Anterior cingulate cortex (tissue), 58 donors: ENCODE measurements around the gene RPN2.
A peak's percentile ranks its signal among the peaks of the same experiment; 100 is the strongest.
"Not testable (repeated sequence)": the region's sequence is repeated elsewhere in the genome, so short reads cannot be mapped to it uniquely, and the experiment has no call there.

Experiments
- DNase-seq, 58 donors: peaks; one replicate each; lab custom pipeline; 2025; lab: John Stamatoyannopoulos, UW

RPN2 gene

DNA sequence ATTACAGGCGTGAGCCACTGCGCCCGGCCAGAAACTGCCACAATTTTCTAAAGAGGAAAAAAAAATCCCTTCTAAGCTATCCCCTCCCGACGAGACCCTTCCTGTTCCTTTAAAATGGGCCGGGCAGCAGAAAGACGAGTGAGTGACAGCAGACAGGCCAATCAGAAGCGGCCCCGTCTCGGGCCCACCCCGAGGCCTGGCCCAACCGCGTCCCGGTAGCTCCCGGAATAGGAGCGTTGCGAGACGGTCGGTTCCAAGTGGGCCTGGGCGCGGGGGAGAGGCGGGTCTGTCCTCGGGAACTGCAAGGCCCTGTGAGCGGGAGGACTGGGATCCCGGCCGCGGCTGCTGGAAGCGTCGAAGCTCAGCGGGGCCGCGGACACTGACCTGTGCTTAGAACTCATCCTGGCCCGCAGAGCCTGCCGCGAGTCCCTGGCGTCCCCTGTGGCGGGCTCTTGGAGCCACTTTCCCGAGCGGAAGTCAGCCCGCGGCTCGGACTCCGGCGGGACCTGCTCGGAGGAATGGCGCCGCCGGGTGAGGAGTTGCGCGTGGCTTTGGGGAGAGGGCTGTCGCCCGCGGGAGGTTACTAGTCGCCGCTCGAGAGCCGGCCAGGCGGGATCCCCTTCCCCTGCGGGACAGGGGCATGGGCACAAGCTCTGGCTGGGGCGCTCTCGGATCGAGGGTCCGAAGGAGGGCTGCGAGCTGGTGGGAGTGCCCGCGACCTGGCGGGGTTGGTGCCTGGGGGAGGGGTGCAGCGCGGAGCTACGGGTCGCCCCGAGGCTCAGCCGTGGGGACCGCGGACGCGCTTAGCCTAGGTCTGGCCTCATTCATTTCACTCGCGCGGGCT lies at the start of gene RPN2, which contains the start of gene MROH8:
TSS of gene RPN2 (plus strand) at position 492 of the 844 bp plus-strand sequence. CDS start at position 519, 27 bp downstream.
TSS of gene MROH8 (minus strand) at position 710 of the 844 bp plus-strand sequence.
- peak; percentile 74 to 98 (median 96) for DNase-seq

DNA sequence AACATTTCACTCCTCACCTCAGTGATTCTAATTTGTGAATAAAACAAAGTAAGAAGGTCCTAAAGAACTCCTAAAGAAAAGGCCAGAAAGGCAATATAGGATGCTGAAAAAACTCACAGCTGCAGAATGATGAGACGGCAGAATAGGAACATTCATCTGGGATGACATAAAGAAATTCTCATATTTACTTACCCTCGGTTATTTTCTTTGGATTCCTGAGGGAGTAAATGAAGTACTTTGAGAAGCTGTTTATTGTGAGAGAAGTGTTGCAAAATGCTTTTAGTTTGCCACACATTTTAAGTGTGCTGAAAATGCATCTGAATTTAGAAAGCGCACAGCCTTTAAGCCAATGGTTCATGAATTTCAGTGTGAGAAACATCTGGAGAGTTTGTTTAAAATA lies 47.6 kb upstream of the RPN2 start:
- no peak for DNase-seq

DNA sequence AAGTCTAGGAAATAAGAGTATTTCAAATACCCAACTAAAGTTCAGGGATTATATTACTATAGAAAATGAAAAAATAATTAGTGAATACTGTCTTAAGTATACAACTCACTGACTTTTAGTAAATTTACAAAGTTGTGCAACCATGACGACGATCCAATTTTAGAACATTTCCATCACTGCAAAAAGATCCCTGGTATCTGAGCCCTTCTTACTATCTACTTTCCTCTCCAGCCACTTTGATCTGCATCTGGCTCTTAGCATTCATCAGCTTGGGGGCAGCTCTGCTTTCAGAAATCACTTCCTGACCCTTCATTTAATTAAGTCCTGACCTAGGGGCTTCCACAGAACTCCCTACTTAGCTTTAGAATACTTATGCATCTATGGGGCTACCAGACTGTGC lies 45.2 kb upstream of the RPN2 start:
- no peak for DNase-seq

DNA sequence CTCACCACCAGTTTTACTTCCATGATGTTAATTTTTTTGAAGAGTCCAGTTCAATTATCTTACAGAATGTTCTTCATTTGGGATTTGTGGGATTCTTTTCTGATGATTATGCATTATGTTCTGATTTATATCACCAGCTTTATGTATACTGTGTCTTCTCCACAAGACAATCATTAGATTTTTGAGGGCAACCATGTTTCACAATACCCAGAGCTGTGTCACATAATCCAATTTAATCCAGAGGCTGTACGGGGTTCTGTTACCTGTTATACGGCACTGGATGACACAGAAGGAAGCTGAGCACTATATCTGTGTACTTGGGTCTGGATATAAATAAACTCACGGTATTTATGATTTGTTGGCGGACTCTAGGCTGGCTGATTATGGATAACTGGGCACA lies 41.6 kb upstream of the RPN2 start:
- no peak for DNase-seq

DNA sequence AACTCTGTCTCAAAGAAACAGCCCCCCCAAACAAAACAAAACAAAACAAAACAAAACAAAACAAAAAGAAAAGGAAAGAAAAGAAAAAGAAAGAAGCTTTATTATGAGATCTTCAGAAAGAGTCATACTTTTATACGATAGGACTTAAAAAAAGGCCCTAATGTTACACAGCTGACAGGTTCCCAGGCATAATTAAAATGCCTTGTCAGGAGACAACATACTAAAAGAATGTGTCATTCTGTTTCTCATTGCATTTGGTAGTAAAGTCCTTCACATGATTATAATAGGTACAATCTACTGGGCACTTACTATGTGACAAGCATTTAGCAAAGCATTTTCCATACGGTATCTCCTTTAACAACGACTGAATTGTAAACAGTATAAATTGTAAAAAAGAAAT lies 36.4 kb upstream of the RPN2 start:
- DNase-seq = no peak

DNA sequence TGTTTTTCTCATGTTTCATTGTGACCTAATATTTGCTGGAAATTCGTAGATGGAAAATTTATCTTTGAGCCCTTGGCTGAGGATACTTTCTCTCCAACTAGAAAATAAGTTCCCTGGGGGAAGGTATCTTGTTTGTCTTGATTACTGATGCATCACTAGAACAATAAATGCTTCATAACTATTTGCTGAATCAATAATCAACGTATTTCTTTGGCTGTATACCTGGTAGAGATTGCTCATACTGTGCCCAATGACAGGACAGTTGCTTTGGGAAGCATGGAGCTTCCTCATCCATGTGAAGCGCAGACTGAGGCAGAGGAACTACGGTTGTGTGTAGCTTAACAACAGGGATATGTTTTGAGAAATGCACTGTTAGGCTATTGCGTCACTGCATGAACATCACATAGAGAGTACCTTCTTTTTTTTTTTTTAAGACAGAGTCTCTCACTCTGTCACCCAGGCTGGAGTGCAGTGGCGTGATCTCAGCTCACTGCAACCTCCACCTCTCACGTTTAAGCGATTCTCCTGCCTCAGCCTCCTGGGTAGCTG lies 34.2 kb upstream of the RPN2 start:
- DNase-seq = no peak

DNA sequence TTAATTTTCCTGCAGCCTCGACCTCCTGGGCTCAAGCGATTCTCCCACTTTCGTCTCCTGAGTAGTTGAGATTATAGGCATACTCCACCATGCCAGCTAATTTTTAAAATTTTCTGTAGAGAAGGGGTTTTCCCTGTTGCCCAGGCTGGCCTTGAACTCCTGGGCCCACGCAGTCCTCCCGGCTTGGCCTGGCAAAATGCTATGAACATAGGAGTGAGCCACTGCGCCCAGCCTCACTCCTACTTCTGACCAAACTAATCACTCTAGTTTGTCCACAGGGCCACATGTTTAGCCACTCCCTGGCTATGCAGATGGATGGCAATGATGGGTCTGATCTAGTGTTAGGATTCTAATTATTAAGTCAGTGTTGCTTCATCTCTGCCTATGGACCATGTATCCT lies 31.9 kb upstream of the RPN2 start:
- no peak for DNase-seq

DNA sequence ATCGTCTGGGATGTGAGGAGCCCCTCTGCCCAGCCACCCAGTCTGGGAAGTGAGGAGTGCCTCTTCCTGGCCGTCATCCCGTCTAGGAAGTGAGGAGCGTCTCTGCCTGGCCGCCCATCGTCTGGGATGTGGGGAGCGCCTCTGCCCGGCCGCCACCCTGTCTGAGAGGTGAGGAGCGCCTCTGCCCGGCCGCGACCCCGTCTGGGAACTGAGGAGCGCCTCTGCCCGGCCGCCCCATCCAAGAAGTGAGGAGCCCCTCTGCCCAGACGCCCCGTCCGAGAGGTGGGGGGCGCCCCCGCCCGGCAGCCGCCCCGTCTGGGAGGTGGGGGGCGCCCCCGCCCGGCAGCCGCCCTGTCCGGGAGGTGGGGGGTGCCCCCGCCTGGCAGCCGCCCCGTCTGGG lies 28.3 kb upstream of the RPN2 start:
- not testable (repeated sequence) for DNase-seq

DNA sequence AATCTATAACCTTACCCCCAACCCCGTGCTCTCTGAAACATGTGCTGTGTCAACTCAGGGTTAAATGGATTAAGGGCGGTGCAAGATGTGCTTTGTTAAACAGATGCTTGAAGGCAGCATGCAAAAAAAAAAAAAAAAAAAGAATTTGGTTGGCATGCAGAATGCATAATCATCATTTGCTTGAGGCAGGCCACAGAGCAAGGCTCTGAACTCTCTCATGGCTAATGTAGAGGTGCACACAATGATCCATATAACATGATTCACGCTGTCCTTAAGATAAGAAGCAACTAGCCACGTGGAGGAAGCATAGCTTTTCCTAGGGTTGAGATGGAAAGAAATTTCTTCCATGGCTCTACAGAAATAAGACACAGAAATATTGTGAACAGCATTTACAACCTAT lies 27.6 kb upstream of the RPN2 start:
- no peak for DNase-seq

DNA sequence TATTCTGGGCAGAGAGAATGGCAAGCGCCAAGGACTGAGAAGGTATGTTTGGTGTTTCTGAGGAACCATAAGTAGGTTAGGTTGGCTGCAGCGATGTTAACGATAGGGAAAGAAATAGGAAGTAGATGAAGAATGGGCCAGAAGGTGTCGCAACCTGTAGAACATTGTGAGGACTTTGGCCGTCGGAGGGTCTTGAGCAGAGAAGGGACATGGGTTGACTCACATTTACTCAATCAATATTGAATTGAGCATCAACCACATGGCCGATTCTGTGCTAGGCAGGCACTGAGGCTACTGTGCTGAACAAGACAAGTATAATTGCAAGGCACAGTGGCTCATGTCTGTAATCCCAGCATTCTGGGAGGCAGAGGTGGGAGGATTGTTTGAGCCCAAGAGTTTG lies 26.8 kb upstream of the RPN2 start:
- DNase-seq = no peak

DNA sequence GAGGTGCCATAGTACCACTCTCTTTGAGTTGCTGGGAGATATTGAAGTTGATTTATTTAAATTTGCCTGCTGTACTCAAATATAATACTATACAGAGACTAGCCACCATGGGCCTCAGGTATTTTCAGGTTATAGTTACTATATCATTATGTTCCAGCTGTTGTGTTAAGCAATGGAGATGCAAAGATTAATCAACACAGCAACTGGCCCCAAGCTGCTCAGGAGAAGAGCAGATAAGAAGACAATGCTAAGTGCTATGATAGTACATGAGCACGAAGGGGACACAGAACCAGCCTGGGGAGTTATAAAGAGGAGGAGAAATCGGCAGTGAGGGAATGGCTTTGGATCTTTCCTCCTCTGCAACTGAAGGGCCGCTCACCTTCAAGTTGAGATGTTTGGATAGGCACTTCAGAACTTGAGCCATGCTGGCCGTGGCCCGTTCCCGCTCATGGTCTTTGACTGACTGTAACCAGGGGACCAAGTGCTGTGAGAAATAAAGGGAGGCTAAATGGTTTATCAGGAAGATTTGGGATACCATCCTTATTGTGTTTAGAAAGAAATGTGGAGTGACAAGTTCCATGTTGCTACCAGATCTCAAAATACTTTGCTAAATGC lies 24.3 kb upstream of the RPN2 start:
- no peak for DNase-seq

DNA sequence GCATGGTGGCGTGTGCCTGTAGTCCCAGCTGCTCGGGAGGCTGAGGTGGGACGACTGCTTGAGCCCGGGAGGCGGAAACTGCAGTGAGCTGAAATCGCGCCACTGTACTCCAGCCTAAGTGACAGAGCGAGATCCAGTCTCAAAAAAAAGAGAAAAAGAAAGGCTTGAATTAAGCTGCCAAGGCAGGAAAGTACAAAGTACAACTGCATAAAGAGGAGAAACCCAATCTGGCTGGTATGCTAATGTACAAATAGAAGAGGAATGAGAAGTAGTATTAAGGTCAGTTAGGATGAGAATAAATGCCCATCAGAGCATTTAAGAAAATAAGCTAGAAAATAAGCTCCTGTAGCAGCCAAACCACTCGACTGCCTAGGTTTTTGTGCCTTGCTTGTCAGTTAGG lies 23.1 kb upstream of the RPN2 start:
- no peak for DNase-seq

DNA sequence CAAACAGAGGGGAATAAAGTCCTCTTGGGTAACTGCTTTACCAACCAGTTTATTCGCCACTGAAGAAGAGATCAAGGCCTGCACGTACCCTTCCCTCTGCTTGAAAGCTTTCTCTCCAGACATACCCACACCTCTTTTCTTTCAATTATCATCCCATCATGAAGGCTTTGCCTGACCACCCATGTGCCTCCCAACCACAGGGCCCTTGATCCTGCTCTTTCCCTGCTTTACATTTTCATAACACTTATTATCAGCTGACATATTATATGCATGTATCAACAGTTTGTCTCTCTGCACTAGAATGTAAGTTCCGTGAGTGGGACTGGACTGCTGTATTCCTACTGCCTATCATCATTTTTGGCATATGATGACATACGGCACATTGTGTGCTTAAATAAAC lies 20.9 kb upstream of the RPN2 start:
- no peak for DNase-seq

DNA sequence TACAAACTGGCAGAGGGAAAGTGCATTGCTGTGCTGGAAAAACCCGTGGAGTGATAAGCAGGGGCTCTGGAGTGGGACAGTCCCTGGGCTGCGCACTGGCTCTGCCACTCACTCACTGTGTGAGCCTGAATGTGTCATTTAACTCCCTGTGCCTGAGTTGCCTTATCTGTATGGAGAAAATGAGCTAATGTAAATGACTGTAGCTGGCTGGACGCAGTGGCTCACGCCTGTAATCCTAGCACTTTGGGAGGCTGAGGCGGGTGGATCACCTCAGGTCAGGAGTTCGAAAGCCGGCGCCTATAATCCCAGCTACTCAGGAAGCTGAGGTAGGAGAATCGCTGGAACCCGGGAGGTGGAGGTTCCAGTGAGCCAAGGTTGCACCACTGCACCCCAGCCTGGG lies 18.4 kb upstream of the RPN2 start:
- DNase-seq = no peak

DNA sequence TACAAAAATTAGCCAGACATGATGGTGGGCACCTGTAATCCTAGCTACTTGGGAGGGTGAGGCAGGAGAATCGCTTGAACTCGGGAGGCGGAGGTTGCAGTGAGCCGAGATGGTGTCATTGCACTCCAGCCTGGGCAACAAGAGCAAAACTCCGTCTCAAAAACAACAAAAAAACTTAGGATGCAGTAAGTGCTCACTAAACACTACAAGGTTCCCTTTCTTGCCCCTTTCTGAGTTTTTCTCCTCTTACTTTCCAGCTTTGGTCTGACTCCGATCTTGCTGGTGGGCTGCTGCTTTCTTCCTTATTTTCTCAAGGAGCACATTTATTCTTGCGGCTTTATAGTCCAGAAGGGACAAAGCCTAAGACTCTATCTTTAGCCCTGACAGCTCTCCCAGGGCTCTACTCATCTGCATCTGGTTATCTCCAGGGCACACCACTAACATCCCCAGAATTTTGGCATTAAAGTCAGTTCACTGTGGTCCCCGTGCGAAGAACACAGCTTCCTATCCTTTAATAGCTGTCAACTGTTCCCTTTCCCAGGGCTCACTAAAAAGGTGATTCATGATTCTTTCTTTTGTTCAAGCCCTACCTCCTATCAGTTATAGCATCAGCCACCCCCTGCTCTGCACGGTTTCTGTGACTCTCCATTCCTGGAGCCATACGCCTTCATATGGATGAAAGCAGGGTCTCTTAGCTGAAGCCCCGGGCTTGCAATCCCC lies 17.1 kb upstream of the RPN2 start:
- peak in 1 of 58 donors; percentile 11 for DNase-seq

DNA sequence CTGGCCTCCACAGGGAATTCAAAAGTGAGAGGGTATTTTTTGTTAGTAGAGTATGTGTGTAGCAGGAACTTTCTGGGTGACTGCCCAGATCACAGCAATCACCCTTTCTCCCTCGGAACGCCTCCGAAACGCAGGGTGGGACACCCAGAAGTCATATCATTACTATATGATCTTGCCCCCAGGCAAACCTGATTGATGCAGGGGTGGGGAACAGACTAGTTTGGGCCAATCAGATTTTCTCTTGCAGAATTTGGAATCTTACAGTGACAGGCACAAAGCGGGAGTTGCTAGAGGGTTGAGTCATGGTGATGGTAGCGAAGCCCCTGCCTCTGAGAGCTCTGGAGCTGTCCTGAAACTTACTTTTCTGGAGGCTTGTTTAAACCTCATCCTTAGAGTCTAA lies 16.5 kb upstream of the RPN2 start:
- peak in 1 of 58 donors; percentile 11 for DNase-seq

DNA sequence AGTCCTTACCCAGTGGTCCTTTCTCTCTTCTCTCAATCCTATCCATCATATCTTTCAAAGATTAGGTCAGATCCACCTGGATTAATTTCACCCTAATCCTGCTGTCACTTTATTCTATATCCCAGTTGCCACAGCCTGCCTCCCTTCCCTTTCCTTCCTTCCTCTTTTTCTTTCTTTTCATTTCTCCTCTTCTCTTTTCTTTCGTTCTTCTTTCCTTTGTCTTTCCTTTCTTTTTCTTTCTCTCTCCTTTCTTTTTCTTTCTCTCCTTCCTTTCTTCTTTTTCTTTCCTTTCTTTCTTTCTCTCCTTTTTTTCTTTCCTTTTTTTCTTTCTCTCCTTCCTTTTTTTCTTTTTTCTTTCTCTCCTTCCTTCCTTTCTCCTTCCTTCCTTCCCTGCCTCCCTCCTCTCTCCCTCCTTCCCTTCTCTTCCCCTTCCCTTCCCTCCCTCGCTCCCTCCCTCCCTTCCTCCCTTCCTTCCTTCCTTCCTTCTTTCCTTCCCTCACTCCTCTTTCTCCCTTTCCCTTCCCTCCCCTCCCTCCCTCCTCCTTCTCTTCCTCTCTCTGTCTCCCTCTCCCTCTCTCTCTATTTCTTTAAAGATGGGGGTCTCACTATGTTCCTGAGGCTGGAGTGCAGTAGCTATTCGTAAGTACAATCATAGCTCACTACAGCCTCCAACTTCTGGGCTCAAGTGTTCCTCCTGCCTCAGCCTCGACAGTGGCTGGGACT lies 15.1 kb upstream of the RPN2 start:
- no peak for DNase-seq

DNA sequence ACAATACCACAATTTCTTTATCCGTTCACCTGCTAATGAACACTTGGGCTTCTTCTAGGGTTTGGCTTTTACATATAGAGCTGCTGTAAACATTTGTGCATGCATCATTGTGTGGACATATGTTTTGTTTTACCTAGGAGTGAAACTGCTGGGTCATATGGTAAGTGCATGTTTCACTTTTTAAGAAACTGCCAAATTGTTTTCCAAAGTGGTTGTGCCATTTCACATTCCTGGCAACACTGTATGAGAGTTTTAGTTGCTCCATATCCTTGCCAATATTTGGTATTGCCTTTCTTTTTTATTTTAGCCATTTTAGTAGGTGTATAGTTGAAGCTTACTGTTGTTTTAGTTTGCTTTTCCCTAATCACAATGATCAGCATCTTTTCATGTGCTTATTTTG lies 14.1 kb upstream of the RPN2 start:
- no peak for DNase-seq

DNA sequence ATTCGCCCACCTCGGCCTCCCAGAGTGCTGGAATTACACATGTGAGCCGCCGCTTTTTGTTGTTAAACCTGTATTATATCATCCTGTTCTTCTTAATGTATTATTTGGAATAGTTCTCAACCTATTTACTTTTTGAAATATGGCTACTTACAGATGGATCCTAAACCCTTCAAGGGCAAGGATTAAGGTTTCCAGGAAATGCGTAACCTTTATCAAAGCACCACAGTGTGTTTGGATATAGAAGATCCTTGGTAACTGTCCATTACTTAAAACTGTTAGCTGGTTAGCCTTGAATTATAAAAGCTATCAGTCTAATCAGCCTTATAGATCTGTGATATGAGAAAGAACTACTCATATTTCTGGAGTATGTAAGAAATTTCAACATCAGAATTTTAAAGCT lies 12.3 kb upstream of the RPN2 start:
- no peak for DNase-seq

DNA sequence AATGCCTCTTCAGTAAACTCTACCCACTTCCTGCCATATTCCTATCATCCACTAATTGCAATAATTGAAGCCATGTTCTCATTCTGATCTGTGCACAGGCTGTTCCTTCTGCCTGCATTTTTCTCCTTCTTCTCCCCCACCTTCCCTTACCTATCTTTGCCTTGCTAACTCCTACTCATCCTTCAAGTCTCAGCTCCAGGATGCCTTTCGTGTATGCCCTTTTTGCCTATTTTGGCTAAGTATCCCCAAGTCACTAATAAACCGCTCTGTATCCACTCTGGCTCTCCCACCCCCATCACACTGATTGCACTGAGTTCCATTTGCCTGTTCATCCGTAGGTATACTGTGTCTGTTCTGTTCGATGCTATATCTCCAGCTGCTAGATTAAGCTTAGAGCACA lies 6.3 kb upstream of the RPN2 start:
- peak in 1 of 58 donors; percentile 10 for DNase-seq
